HEK293 (cell line): Measurements from ENCODE around the gene C2orf49.
A peak's percentile ranks its signal among the peaks of the same experiment; 100 is the strongest.

Experiments used
- ATF2 ChIP-seq: fragments of 450-650 bp; formaldehyde crosslinking; IDR thresholded peaks from 2 replicates; pipeline ENCODE4 v1.5.1; 2016; ENCODE audit warnings: missing biosample characterization, missing genetic modification characterization, low read depth
- GLIS1 ChIP-seq: fragments of 450-650 bp; formaldehyde crosslinking; IDR thresholded peaks from 2 replicates; pipeline ENCODE4 v1.5.1; 2016; ENCODE audit warnings: missing biosample characterization, missing genetic modification characterization
- HOXD13 ChIP-seq: sonication (generic); formaldehyde crosslinking; IDR thresholded peaks from 2 replicates; pipeline ENCODE4 v1.8.0; 2022; ENCODE audit warnings: missing genetic modification reagents, borderline replicate concordance
- INSM2 ChIP-seq: fragments of 450-650 bp; formaldehyde crosslinking; IDR thresholded peaks from 2 replicates; pipeline ENCODE4 v1.5.1; 2016; ENCODE audit warnings: missing biosample characterization, missing genetic modification characterization
- KLF16 ChIP-seq: fragments of 450-650 bp; formaldehyde crosslinking; IDR thresholded peaks from 2 replicates; pipeline ENCODE4 v1.5.1; 2017; ENCODE audit warnings: missing biosample characterization, missing genetic modification characterization
- KLF17 ChIP-seq: fragments of 450-650 bp; formaldehyde crosslinking; IDR thresholded peaks from 2 replicates; pipeline ENCODE4 v1.5.1; 2016; ENCODE audit warnings: missing biosample characterization, missing genetic modification characterization
- KLF9 ChIP-seq: fragments of 450-650 bp; formaldehyde crosslinking; IDR thresholded peaks from 2 replicates; pipeline ENCODE4 v1.5.1; 2016; ENCODE audit warnings: missing biosample characterization, missing genetic modification characterization, low read depth
- OVOL3 ChIP-seq: fragments of 450-650 bp; formaldehyde crosslinking; IDR thresholded peaks from 2 replicates; pipeline ENCODE4 v1.5.1; 2016; ENCODE audit warnings: missing biosample characterization, missing genetic modification characterization
- PRDM10 ChIP-seq: fragments of 450-650 bp; formaldehyde crosslinking; IDR thresholded peaks from 2 replicates; pipeline ENCODE4 v1.5.1; 2016; ENCODE audit warnings: missing biosample characterization, missing genetic modification characterization
- TRIM28 ChIP-seq: IDR thresholded peaks from 2 replicates; pipeline ENCODE4 v1.6.1; 2011; ENCODE audit warnings: low read length, control low read depth, borderline replicate concordance
- YY2 ChIP-seq: fragments of 450-650 bp; formaldehyde crosslinking; IDR thresholded peaks from 2 replicates; pipeline ENCODE4 v1.5.1; 2016; ENCODE audit warnings: missing biosample characterization, missing genetic modification characterization
- ZBTB20 ChIP-seq: fragments of 450-650 bp; formaldehyde crosslinking; IDR thresholded peaks from 2 replicates; pipeline ENCODE4 v1.5.1; 2016; ENCODE audit warnings: missing biosample characterization, missing genetic modification characterization
- ZFHX2 ChIP-seq: fragments of 450-650 bp; formaldehyde crosslinking; conservative IDR thresholded peaks from 2 replicates; pipeline ENCODE4 v1.5.1; 2016; ENCODE audit warnings: missing biosample characterization, missing genetic modification characterization
- ZFP3 ChIP-seq: fragments of 450-650 bp; formaldehyde crosslinking; IDR thresholded peaks from 2 replicates; pipeline ENCODE4 v1.5.1; 2016; ENCODE audit warnings: low read depth, missing biosample characterization, missing genetic modification characterization
- ZNF10 ChIP-seq: fragments of 450-650 bp; formaldehyde crosslinking; IDR thresholded peaks from 2 replicates; pipeline ENCODE4 v1.5.1; 2017; ENCODE audit warnings: missing biosample characterization, missing genetic modification characterization
- ZNF155 ChIP-seq: fragments of 450-650 bp; formaldehyde crosslinking; IDR thresholded peaks from 2 replicates; pipeline ENCODE4 v1.5.1; 2016; ENCODE audit warnings: missing biosample characterization, missing genetic modification characterization
- ZNF202 ChIP-seq: fragments of 450-650 bp; formaldehyde crosslinking; IDR thresholded peaks from 2 replicates; pipeline ENCODE4 v1.5.1; 2016; ENCODE audit warnings: missing biosample characterization, missing genetic modification characterization, borderline replicate concordance
- ZNF214 ChIP-seq: fragments of 450-650 bp; formaldehyde crosslinking; IDR thresholded peaks from 2 replicates; pipeline ENCODE4 v1.5.1; 2017; ENCODE audit warnings: missing biosample characterization, mild to moderate bottlenecking, missing genetic modification characterization, borderline replicate concordance
- ZNF37A ChIP-seq: fragments of 450-650 bp; IDR thresholded peaks from 2 replicates; pipeline ENCODE4 v1.5.1; 2018; ENCODE audit warnings: missing biosample characterization, missing genetic modification characterization
- ZNF501 ChIP-seq: fragments of 450-650 bp; formaldehyde crosslinking; IDR thresholded peaks from 2 replicates; pipeline ENCODE4 v1.5.1; 2016; ENCODE audit warnings: missing biosample characterization, missing genetic modification characterization
- ZNF518A ChIP-seq: fragments of 450-650 bp; formaldehyde crosslinking; conservative IDR thresholded peaks from 2 replicates; pipeline ENCODE4 v1.5.1; 2016; ENCODE audit warnings: low read depth, missing biosample characterization, missing genetic modification characterization
- ZNF843 ChIP-seq: fragments of 450-650 bp; formaldehyde crosslinking; IDR thresholded peaks from 2 replicates; pipeline ENCODE4 v1.5.1; 2016; ENCODE audit warnings: missing biosample characterization, missing genetic modification characterization
- ZSCAN5A ChIP-seq: fragments of 450-650 bp; formaldehyde crosslinking; IDR thresholded peaks from 2 replicates; pipeline ENCODE4 v1.5.1; 2016; ENCODE audit warnings: missing biosample characterization, missing genetic modification characterization
- ZXDB ChIP-seq: fragments of 450-650 bp; formaldehyde crosslinking; IDR thresholded peaks from 2 replicates; pipeline ENCODE4 v1.5.1; 2016; ENCODE audit warnings: missing biosample characterization, missing genetic modification characterization

The C2orf49 gene

GRCh38 chr2:105337122-105338019 is at the start of gene C2orf49 (continued):
- TF ChIP-seq PRDM10 (tag by site-specific recombination) = peak; percentile 43; the same call in 1 of the 2 replicates
- TF ChIP-seq ZNF155 (tag by site-specific recombination) = no peak
- peak; percentile 73; the same call in 1 of the 2 replicates for TF ChIP-seq ZNF501
- TF ChIP-seq ZFP3 = no peak
- no peak for TF ChIP-seq ZNF214 (tag by site-specific recombination)
- TF ChIP-seq ATF2 (tag by site-specific recombination) = peak; percentile 79
- TF ChIP-seq ZNF518A (tag by site-specific recombination) = peak; percentile 80
- no peak for TF ChIP-seq KLF9 (tag by site-specific recombination)
- TF ChIP-seq KLF16 (tag by site-specific recombination) = 0 out of 2 replicates have a peak, but pooled peaks have one; percentile 37
- TF ChIP-seq INSM2 (tag by site-specific recombination) = peak; percentile 60; the same call in 1 of the 2 replicates
- peak; percentile 28; the same call in 1 of the 2 replicates for TF ChIP-seq GLIS1
- no peak for TF ChIP-seq HOXD13
- TF ChIP-seq ZBTB20 (tag by site-specific recombination) = peak; percentile 34; the same call in 1 of the 2 replicates
- TF ChIP-seq ZXDB = peak; percentile 98
- no peak for TF ChIP-seq ZNF37A (tag by site-specific recombination)
- peak; percentile 90 for TF ChIP-seq YY2 (tag by site-specific recombination)
- peak; percentile 16; the same call in 1 of the 2 replicates for TF ChIP-seq ZNF843 (tag by site-specific recombination)
- TF ChIP-seq ZFHX2 (tag by site-specific recombination) = peak; percentile 20; the same call in 1 of the 2 replicates
- no peak for TF ChIP-seq ZNF10 (tag by site-specific recombination)
- peak; percentile 71; the same call in 1 of the 2 replicates for TF ChIP-seq KLF17 (tag by site-specific recombination)
- TF ChIP-seq ZNF202 (tag by site-specific recombination) = no peak
- TF ChIP-seq TRIM28 = no peak
- no peak for TF ChIP-seq OVOL3 (tag by site-specific recombination)
- no peak for TF ChIP-seq ZSCAN5A
